ENCODE measurements around the gene ZNF775.

Gene ZNF775

GRCh38 chr7:150344299-150344698, 34.8 kb upstream of the ZNF775 start:
- TF ChIP-seq EGR1 (IDR thresholded peaks at IDR 0.05) (no peak), RAD21 (IDR thresholded peaks at IDR 0.05; ENCODE audit: low read depth) (no peak), ZBTB7A (IDR thresholded peaks at IDR 0.05; ENCODE audit: low read depth) (no peak), USF1 (IDR thresholded peaks at IDR 0.05) (no peak), TEAD4 (IDR thresholded peaks at IDR 0.05) (no peak), FOXM1 (IDR thresholded peaks at IDR 0.05; ENCODE audit: borderline replicate concordance, low read depth) (no peak), TCF12 (IDR thresholded peaks at IDR 0.05; ENCODE audit: low read depth) (no peak), CEBPB (IDR thresholded peaks at IDR 0.05) (no peak), TAF1 (IDR thresholded peaks at IDR 0.05; ENCODE audit: low read depth) (no peak), EP300 (IDR thresholded peaks at IDR 0.05; ENCODE audit: borderline replicate concordance) (no peak), MAX (IDR thresholded peaks at IDR 0.05) (no peak), NFIC (IDR thresholded peaks at IDR 0.05) (no peak)

GRCh38 chr7:150345012-150345411, 34.1 kb upstream of the ZNF775 start:
- TF ChIP-seq MAX (IDR thresholded peaks at IDR 0.05) (no peak), CREB1 (IDR thresholded peaks at IDR 0.05; ENCODE audit: low read depth) (no peak), USF1 (IDR thresholded peaks at IDR 0.05) (no peak), TCF12 (IDR thresholded peaks at IDR 0.05; ENCODE audit: low read depth) (no peak), RAD21 (IDR thresholded peaks at IDR 0.05; ENCODE audit: low read depth) (no peak), YY1 (IDR thresholded peaks at IDR 0.05; ENCODE audit: low read depth) (no peak), EP300 (IDR thresholded peaks at IDR 0.05; ENCODE audit: borderline replicate concordance) (no peak), ZBTB7A (IDR thresholded peaks at IDR 0.05; ENCODE audit: low read depth) (no peak), TAF1 (IDR thresholded peaks at IDR 0.05; ENCODE audit: low read depth) (no peak), FOXM1 (IDR thresholded peaks at IDR 0.05; ENCODE audit: borderline replicate concordance, low read depth) (no peak), TEAD4 (IDR thresholded peaks at IDR 0.05) (no peak), EGR1 (IDR thresholded peaks at IDR 0.05) (no peak), NFIC (IDR thresholded peaks at IDR 0.05) (no peak), REST (IDR thresholded peaks at IDR 0.05; ENCODE audit: low read depth) (no peak), CEBPB (IDR thresholded peaks at IDR 0.05) (no peak)

GRCh38 chr7:150346922-150347321, 32.2 kb upstream of the ZNF775 start:
- TF ChIP-seq YY1 (IDR thresholded peaks at IDR 0.05; ENCODE audit: low read depth), result no peak

GRCh38 chr7:150351587-150352194, 27.4 kb upstream of the ZNF775 start:
- TF ChIP-seq REST (IDR thresholded peaks at IDR 0.05; ENCODE audit: low read depth) (no peak), FOXM1 (IDR thresholded peaks at IDR 0.05; ENCODE audit: borderline replicate concordance, low read depth) (no peak), USF1 (IDR thresholded peaks at IDR 0.05) (no peak), CEBPB (IDR thresholded peaks at IDR 0.05) (no peak)

- TF ChIP-seq MAX (IDR thresholded peaks at IDR 0.05) (no peak), REST (IDR thresholded peaks at IDR 0.05; ENCODE audit: low read depth) (no peak), EP300 (IDR thresholded peaks at IDR 0.05; ENCODE audit: borderline replicate concordance) (no peak), YY1 (IDR thresholded peaks at IDR 0.05; ENCODE audit: low read depth) (no peak), CREB1 (IDR thresholded peaks at IDR 0.05; ENCODE audit: low read depth) (no peak), TAF1 (IDR thresholded peaks at IDR 0.05; ENCODE audit: low read depth) (no peak), EGR1 (IDR thresholded peaks at IDR 0.05) (no peak), NFIC (IDR thresholded peaks at IDR 0.05) (no peak), CEBPB (IDR thresholded peaks at IDR 0.05) (no peak)
Observed at GRCh38 chr7:150355666-150356059, 23.5 kb upstream of the ZNF775 start.

All from Ishikawa (cell line).